Keratinocyte (primary cell): ENCODE results near the gene MAN2A2. TPM values are rescaled to one million over a fixed set of nuclear protein-coding genes. Genes with fewer than 3 reads are reported as not detected.

Experiments
- DNase-seq: peaks from one replicate; pipeline ENCODE4 v3.0.0-alpha.2; 2011; ENCODE audit warnings: low read depth, missing footprints, low spot score
- FAIRE-seq: peaks from 2 replicates; lab custom pipeline; 2011; peaks lifted over from hg19 to GRCh38; lab: Jason Lieb, UNC
- H2AFZ ChIP-seq: 2 replicates; pipeline ENCODE4 v1.6.0; 2012; ENCODE audit warnings: low read length, control low read depth, inconsistent platforms; ENCODE audit not compliant: control insufficient read depth
- H3K27ac ChIP-seq: 2 replicates; pipeline ENCODE4 v1.5.1; 2011; ENCODE audit warnings: low read length; ENCODE audit not compliant: control insufficient read depth, insufficient read depth
- H3K27me3 ChIP-seq: 3 replicates; pipeline ENCODE4 v1.6.0; 2011; ENCODE audit warnings: low read length; ENCODE audit not compliant: control insufficient read depth, insufficient read depth; ENCODE audit errors: extremely low read depth
- H3K36me3 ChIP-seq, 2 experiments: 2 replicates in 1 of 2; 3 replicates in 1 of 2; pipeline ENCODE4 v1.5.1; 2011; ENCODE audit warnings: low read length in 2 of 2, mild to moderate bottlenecking in 1 of 2; ENCODE audit not compliant: control insufficient read depth in 2 of 2, insufficient read depth in 2 of 2; ENCODE audit errors: extremely low read depth in 1 of 2
- H3K4me1 ChIP-seq: 3 replicates; pipeline ENCODE4 v1.5.1; 2011; ENCODE audit warnings: low read length; ENCODE audit not compliant: control insufficient read depth, insufficient read depth; ENCODE audit errors: extremely low read depth
- H3K4me2 ChIP-seq: 3 replicates; pipeline ENCODE4 v1.6.0; 2011; ENCODE audit warnings: low read depth, low read length; ENCODE audit not compliant: control insufficient read depth, insufficient read depth; ENCODE audit errors: extremely low read depth
- H3K4me3 ChIP-seq, 3 experiments: fragments of 200-600 bp in 1 of 3; sonication (generic) in 1 of 3; 2 replicates in 2 of 3; 3 replicates in 1 of 3; pipeline ENCODE4 v1.5.1; 2011 to 2016; ENCODE audit warnings: low read length in 3 of 3, mild to moderate bottlenecking in 3 of 3, control low read depth in 2 of 3, inconsistent platforms in 1 of 3, low read depth in 1 of 3, mixed read lengths in 1 of 3, mixed run types in 1 of 3, moderate library complexity in 1 of 3; ENCODE audit not compliant: control insufficient read depth in 2 of 3, insufficient read depth in 2 of 3; ENCODE audit errors: extremely low read depth in 1 of 3
- H3K79me2 ChIP-seq: 2 replicates; pipeline ENCODE4 v1.6.0; 2012; ENCODE audit warnings: low read length; ENCODE audit not compliant: control insufficient read depth, insufficient read depth
- H3K9ac ChIP-seq: 3 replicates; pipeline ENCODE4 v1.6.0; 2011; ENCODE audit warnings: low read length; ENCODE audit not compliant: control insufficient read depth, insufficient read depth; ENCODE audit errors: extremely low read depth
- H3K9me1 ChIP-seq: 3 replicates; pipeline ENCODE4 v1.6.0; 2011; ENCODE audit warnings: low read length; ENCODE audit not compliant: control insufficient read depth, insufficient read depth; ENCODE audit errors: extremely low read depth
- H3K9me3 ChIP-seq: 2 replicates; pipeline ENCODE4 v1.5.1; 2012; ENCODE audit warnings: low read depth, low read length; ENCODE audit not compliant: control insufficient read depth
- H4K20me1 ChIP-seq: 3 replicates; pipeline ENCODE4 v1.6.0; 2011; ENCODE audit warnings: low read length; ENCODE audit not compliant: control insufficient read depth, insufficient read depth; ENCODE audit errors: extremely low read depth
- CTCF ChIP-seq, 3 experiments: IDR thresholded peaks in 1 of 3; conservative IDR thresholded peaks in 1 of 3; optimal IDR thresholded peaks in 1 of 3; 2 replicates in 2 of 3; 3 replicates in 1 of 3; pipeline versions ENCODE3 to v1.5.1; 2011; ENCODE audit warnings: low read length in 3 of 3, mild to moderate bottlenecking in 3 of 3, moderate library complexity in 2 of 3, control low read depth in 1 of 3, inconsistent platforms in 1 of 3; ENCODE audit not compliant: insufficient read depth in 2 of 3; ENCODE audit errors: extremely low read depth in 1 of 3
- EZH2 ChIP-seq: IDR thresholded peaks from one replicate; pipeline ENCODE4 v1.6.1; 2012; ENCODE audit warnings: inconsistent platforms, mild to moderate bottlenecking, low read length, moderate library complexity
- dilution Hi-C: fragments of 300-500 bp; cut with MboI; formaldehyde crosslinking; loops from one replicate; pipeline ENCODE4 v1.7.0; 2020; ENCODE audit warnings: low sequenced_read_pairs; ENCODE audit not compliant: extremely low pct_ligation_motif_present
- polyA plus RNA-seq, 5 experiments: library from polyadenylated mRNA; depleted of rRNA in 3 of 5; stranded (reverse) in 3 of 5; stranded (forward) in 1 of 5; unstranded in 1 of 5; fragments of >200 nt; gene quantifications; 1 replicate in 1 of 5; 2 replicates in 3 of 5; 3 replicates in 1 of 5; pipeline versions ENCODE4 v1.2.1 to v1.2.3, GENCODE V29; 2011 to 2012; ENCODE audit warnings: missing spikeins in 2 of 5, low read depth in 1 of 5, low replicate concordance in 1 of 5

MAN2A2 gene
- polyA plus RNA-seq, 1 donor (not counting 4 experiments of a cell fraction or from before 2014, with no cell fraction given), result 6.6 TPM

GRCh38 chr15:90934256-90934948 is 31.3 kb downstream of the MAN2A2 start:
- peaks cover 8 to 11% of the 10 kb centered on the region in 2 experiments for H3K36me3 ChIP-seq
- no peaks in the 10 kb centered on the region for H3K27me3 ChIP-seq
- peak overlapping the region; percentile 98 for H3K4me2 ChIP-seq
- peak overlapping the region; percentile 80 for H2AFZ ChIP-seq
- peak overlapping the region; percentile 26 for H3K27ac ChIP-seq
- no peaks in the 10 kb centered on the region for H4K20me1 ChIP-seq
- no peak for TF ChIP-seq EZH2
- TF ChIP-seq CTCF (optimal IDR thresholded peaks at IDR 0.05 in 1 of 3, IDR thresholded peaks at IDR 0.05 in 1 of 3, conservative IDR thresholded peaks at IDR 0.05 in 1 of 3; ENCODE audit: extremely low read depth in 1 of 3, insufficient read depth in 2 of 3, low read length in 3 of 3), result peak; percentile 90 to 93 (median 92)
- H3K4me1 ChIP-seq, result peaks cover 35% of the 10 kb centered on the region
- FAIRE-seq (no peak), DNase-seq (peak; percentile 67)
- peak overlapping the region; percentile 75 to 94 (median 91) for H3K4me3 ChIP-seq
- no peaks in the 10 kb centered on the region for H3K9me3 ChIP-seq
- dilution Hi-C loops, result no loop called here
- no peaks in the 10 kb centered on the region for H3K9me1 ChIP-seq
- H3K9ac ChIP-seq, result peak overlapping the region; percentile 44
- H3K79me2 ChIP-seq, result peaks cover 21% of the 10 kb centered on the region

GRCh38 chr15:90934949-90935751 is 32.0 kb downstream of the MAN2A2 start, which contains the start of gene UNC45A:
TSS of gene UNC45A (plus strand) at chr15:90935285. CDS start at chr15:90935325, 40 bp downstream.
- H3K4me3 ChIP-seq, result peak within 1 kb of the TSS; percentile 75 to 94 (median 91)
- DNase-seq (peak; percentile 75), FAIRE-seq (no peak)
- peaks cover 21% of the 10 kb centered on the region for H3K79me2 ChIP-seq
- peaks cover 16 to 18% of the 10 kb centered on the region in 2 experiments for H3K36me3 ChIP-seq
- no peaks in the 10 kb centered on the region for H4K20me1 ChIP-seq
- peak within 1 kb of the TSS; percentile 85 for H2AFZ ChIP-seq
- H3K4me1 ChIP-seq, result peaks cover 34% of the 10 kb centered on the region
- peak within 1 kb of the TSS; percentile 75 for H3K27ac ChIP-seq
- no peaks in the 10 kb centered on the region for H3K27me3 ChIP-seq
- H3K4me2 ChIP-seq, result peak within 1 kb of the TSS; percentile 98
- peak within 1 kb of the TSS; percentile 88 for H3K9ac ChIP-seq
- dilution Hi-C loops, result no loop called here
- no peak for TF ChIP-seq CTCF (optimal IDR thresholded peaks at IDR 0.05 in 1 of 3, IDR thresholded peaks at IDR 0.05 in 1 of 3, conservative IDR thresholded peaks at IDR 0.05 in 1 of 3; ENCODE audit: extremely low read depth in 1 of 3, insufficient read depth in 2 of 3, low read length in 3 of 3)
- no peak for TF ChIP-seq EZH2
- no peaks in the 10 kb centered on the region for H3K9me1 ChIP-seq
- H3K9me3 ChIP-seq, result no peaks in the 10 kb centered on the region
